HepG2 (cell line): ENCODE results near the gene PLEKHG2. TPM values are rescaled to one million over a fixed set of nuclear protein-coding genes. Genes with fewer than 3 reads are reported as not detected.

Experiments
- ATAC-seq: fragments of 200-7000 bp; cut with Tn5 transposase; 3 replicates; pipeline ENCODE4 v1.9.1; 2020; ENCODE audit warnings: mild to moderate bottlenecking, moderate library complexity
- BruUV-seq: library from RNA; stranded (reverse); fragments of 400-500 nt; replicated peaks from 2 replicates; lab custom pipeline; 2021; lab: Mats Ljungman, UMichigan
- CTCF ChIA-PET: fragments of 300-600 bp; formaldehyde crosslinking; extraction: SDS; loops from one replicate; lab custom pipeline; 2021; ENCODE audit warnings: low total read pairs, inconsistent platforms, low intra/inter-chr PET ratio; lab: Yijun Ruan, JAX
- POLR2A ChIA-PET: fragments of 350-600 bp; sonication (Branson Sonifier 250); formaldehyde crosslinking; loops from one replicate; lab custom pipeline; 2020; ENCODE audit warnings: antibody characterized with exemption, inconsistent platforms; lab: Yijun Ruan, JAX
- DNase-seq: peaks from one replicate; pipeline ENCODE4 v3.0.0-alpha.2; 2015; ENCODE audit warnings: low spot score
- FAIRE-seq: peaks from 3 replicates; lab custom pipeline; 2011; peaks lifted over from hg19 to GRCh38; lab: Jason Lieb, UNC
- H2AFZ ChIP-seq: one replicate; pipeline ENCODE4 v1.6.1; 2011; ENCODE audit warnings: low read length, inconsistent platforms
- H3K27ac ChIP-seq: fragments of 300-600 bp; 3 replicates; pipeline ENCODE4 v1.8.0; 2011; ENCODE audit warnings: mixed run types, mild to moderate bottlenecking, mixed read lengths, low read length, inconsistent platforms; ENCODE audit not compliant: insufficient read depth; ENCODE audit errors: extremely low read length
- H3K27me3 ChIP-seq, 2 experiments: fragments of 200-600 bp in 1 of 2; 2 replicates in 1 of 2; 3 replicates in 1 of 2; pipeline versions ENCODE4 v1.6.0 to v1.8.0; 2011; ENCODE audit warnings: low read length in 2 of 2, mild to moderate bottlenecking in 2 of 2, moderate library complexity in 2 of 2, inconsistent platforms in 1 of 2; ENCODE audit not compliant: insufficient read depth in 2 of 2, control insufficient read depth in 1 of 2
- H3K36me3 ChIP-seq, 2 experiments: fragments of 200-600 bp in 1 of 2; replicated peaks in 1 of 2; 2 replicates in 1 of 2; 3 replicates in 1 of 2; pipeline versions ENCODE4 v1.5.1 to v1.8.0; 2011; ENCODE audit warnings: low read length in 2 of 2, inconsistent platforms in 1 of 2; ENCODE audit not compliant: insufficient read depth in 2 of 2, control insufficient read depth in 1 of 2
- H3K4me1 ChIP-seq: 2 replicates; pipeline ENCODE4 v1.5.1; 2012; ENCODE audit warnings: low read length, inconsistent platforms; ENCODE audit not compliant: insufficient read depth
- H3K4me2 ChIP-seq: 2 replicates; pipeline ENCODE4 v1.6.0; 2011; ENCODE audit warnings: low read depth, low read length, inconsistent platforms
- H3K4me3 ChIP-seq, 3 experiments: fragments of 200-600 bp in 1 of 3; sonication (generic), shearing (Covaris generic) in 1 of 3; replicated peaks in 1 of 3; 2 replicates each; pipeline ENCODE4 v1.5.1; 2011 to 2016; ENCODE audit warnings: low read length in 3 of 3, inconsistent platforms in 2 of 3, low read depth in 2 of 3, mild to moderate bottlenecking in 2 of 3, control low read depth in 1 of 3, mixed read lengths in 1 of 3; ENCODE audit not compliant: insufficient read depth in 1 of 3
- H3K79me2 ChIP-seq: one replicate; pipeline ENCODE4 v1.6.1; 2011; ENCODE audit warnings: low read length, inconsistent platforms; ENCODE audit not compliant: insufficient read depth
- H3K9ac ChIP-seq: 2 replicates; pipeline ENCODE4 v1.6.0; 2011; ENCODE audit warnings: mild to moderate bottlenecking, low read depth, low read length, inconsistent platforms; ENCODE audit not compliant: insufficient read depth
- H3K9me3 ChIP-seq: 2 replicates; pipeline ENCODE4 v1.5.1; 2012; ENCODE audit warnings: mild to moderate bottlenecking, low read length
- H4K20me1 ChIP-seq: 2 replicates; pipeline ENCODE4 v1.6.0; 2011; ENCODE audit warnings: inconsistent platforms, mild to moderate bottlenecking, low read length, moderate library complexity; ENCODE audit not compliant: insufficient read depth
- ATF1 ChIP-seq: IDR thresholded peaks from 2 replicates; pipeline ENCODE4 v1.6.1; 2016; ENCODE audit warnings: mild to moderate bottlenecking, control low read depth
- ETS1 ChIP-seq: sonication (generic); formaldehyde crosslinking; IDR thresholded peaks from 2 replicates; pipeline ENCODE4 v1.4.0; 2020; ENCODE audit warnings: missing genetic modification reagents
- KDM1A ChIP-seq: IDR thresholded peaks from 2 replicates; pipeline ENCODE4 v1.6.1; 2016; ENCODE audit warnings: missing compliant biosample characterization
- KLF12 ChIP-seq: sonication (generic); formaldehyde crosslinking; IDR thresholded peaks from 2 replicates; pipeline ENCODE4 v1.4.0; 2020; ENCODE audit warnings: missing genetic modification reagents, borderline replicate concordance
- MED13 ChIP-seq: sonication (generic); formaldehyde crosslinking; IDR thresholded peaks from 2 replicates; pipeline ENCODE4 v1.5.0; 2020; ENCODE audit warnings: missing genetic modification reagents
- POGK ChIP-seq: sonication (generic); formaldehyde crosslinking; conservative IDR thresholded peaks from 2 replicates; pipeline ENCODE4 v1.8.0; 2022; ENCODE audit warnings: mild to moderate bottlenecking, moderate library complexity, missing genetic modification reagents
- SP2 ChIP-seq: sonication (generic); formaldehyde crosslinking; IDR thresholded peaks from 2 replicates; pipeline ENCODE4 v1.5.1; 2020; ENCODE audit warnings: mild to moderate bottlenecking, missing genetic modification reagents
- TBX2 ChIP-seq: sonication (generic); formaldehyde crosslinking; IDR thresholded peaks from 2 replicates; pipeline ENCODE4 v1.5.0; 2020; ENCODE audit warnings: missing genetic modification reagents, mild to moderate bottlenecking, borderline replicate concordance
- U2AF2 ChIP-seq: fragments of 200-400 bp; formaldehyde crosslinking; IDR thresholded peaks from 2 replicates; pipeline ENCODE4 v1.6.1; 2017; ENCODE audit warnings: low read depth, mild to moderate bottlenecking, low read length
- YEATS2 ChIP-seq: sonication (generic); formaldehyde crosslinking; IDR thresholded peaks from 2 replicates; pipeline ENCODE4 v1.4.0; 2020; ENCODE audit warnings: missing genetic modification reagents, borderline replicate concordance
- ZNF282 ChIP-seq: fragments of 450-650 bp; IDR thresholded peaks from 2 replicates; pipeline ENCODE4 v1.6.1; 2018; ENCODE audit not compliant: partially characterized antibody
- ZNF382 ChIP-seq: sonication (generic); formaldehyde crosslinking; IDR thresholded peaks from 2 replicates; pipeline ENCODE4 v1.5.0; 2020; ENCODE audit warnings: missing genetic modification reagents, mild to moderate bottlenecking, borderline replicate concordance
- ZNF503 ChIP-seq: sonication (generic); formaldehyde crosslinking; IDR thresholded peaks from 2 replicates; pipeline ENCODE4 v1.4.0; 2020; ENCODE audit warnings: missing genetic modification reagents
- ZNF576 ChIP-seq: sonication (generic); formaldehyde crosslinking; IDR thresholded peaks from 2 replicates; pipeline ENCODE4 v1.4.0; 2020; ENCODE audit warnings: mild to moderate bottlenecking, missing genetic modification reagents
- ZNF589 ChIP-seq: sonication (generic); formaldehyde crosslinking; conservative IDR thresholded peaks from 2 replicates; pipeline ENCODE4 v1.8.0; 2022; ENCODE audit warnings: mild to moderate bottlenecking, moderate library complexity, missing genetic modification reagents
- ZNF841 ChIP-seq: sonication (generic); formaldehyde crosslinking; IDR thresholded peaks from 2 replicates; pipeline ENCODE4 v1.8.1; 2023; ENCODE audit warnings: missing genetic modification reagents, borderline replicate concordance
- WGBS: methylation state at CpG from one replicate; pipeline ENCODE4 v1.1.6; 2017; ENCODE audit warnings: low lambda C conversion rate; 5-methylcytosine and 5-hydroxymethylcytosine counted together
- in situ Hi-C: cut with HindIII; loops from 2 replicates; pipeline ENCODE4 v1.10.0; 2017; ENCODE audit warnings: low pct_unique_long_range_greater_than_20kb; ENCODE audit not compliant: extremely low pct_ligation_motif_present
- intact Hi-C: fragments of 100-400 bp; cut with micrococcal nuclease; formaldehyde crosslinking; loops from one replicate; pipeline ENCODE4 v1.10.0; 2022; ENCODE audit not compliant: unreplicated experiment
- polyA plus RNA-seq, 8 experiments: library from polyadenylated mRNA; depleted of rRNA in 3 of 8; stranded (reverse) in 7 of 8; unstranded in 1 of 8; fragments of >200 nt; fragmentation: Illumina TruSeq in 4 of 8; extraction: Trizol in 4 of 8; gene quantifications; 2 replicates each; pipeline versions ENCODE4 v1.2.1 to v1.2.3, GENCODE V29; 2011 to 2016; ENCODE audit warnings: low read depth in 4 of 8, missing spikeins in 1 of 8, mixed read lengths in 1 of 8; ENCODE audit not compliant: insufficient read depth in 1 of 8
- total RNA-seq, 5 experiments: library from RNA; depleted of rRNA; stranded (reverse); fragments of >200 nt; fragmentation: Illumina TruSeq; extraction: Trizol; gene quantifications; 2 replicates each; pipeline ENCODE4 v1.2.3, GENCODE V29; 2016; ENCODE audit warnings: low read depth in 1 of 5
- TF ChIP-seq, protein P1 (sequence below): sonication (generic); formaldehyde crosslinking; conservative IDR thresholded peaks from 2 replicates; pipeline ENCODE4 v1.8.0; 2022; ENCODE audit warnings: low read depth, missing genetic modification reagents

PLEKHG2 gene
- total and polyA plus RNA-seq, 2 of the 13 experiments (the other 11 are each of a cell fraction or from before 2014, with no cell fraction given) = 3.6 to 6.8 TPM

- TF ChIP-seq ZNF576 (no peak), SP2 (CRISPR knock-in tag) (no peak), ZNF589 (CRISPR knock-in tag) (no peak), ETS1 (CRISPR knock-in tag) (no peak), ZNF841 (no peak)
Observed at GRCh38 chr19:39465956-39466747, 53.7 kb downstream of the PLEKHG2 start (continued).

GRCh38 chr19:39467941-39468340 is 55.5 kb downstream of the PLEKHG2 start:
- no peak overlapping the region for H3K9ac ChIP-seq
- FAIRE-seq (no peak), ATAC-seq (no peak), DNase-seq (no peak)
- no peak overlapping the region for H3K4me3 ChIP-seq
- no peaks in the 10 kb centered on the region for H3K9me3 ChIP-seq
- H3K4me2 ChIP-seq = no peak overlapping the region
- in situ Hi-C loops = no loop called here
- no peaks in the 10 kb centered on the region for H3K4me1 ChIP-seq
- H4K20me1 ChIP-seq = no peaks in the 10 kb centered on the region
- H3K27ac ChIP-seq = no peak overlapping the region
- H3K36me3 ChIP-seq = peaks cover 56 to 91% of the 10 kb centered on the region in 2 experiments
- no peaks in the 10 kb centered on the region for H3K79me2 ChIP-seq
- ChIA-PET CTCF (no interaction called here), POLR2A (no interaction called here)
- H3K27me3 ChIP-seq = no peaks in the 10 kb centered on the region
- no peak overlapping the region for H2AFZ ChIP-seq
- 100% methylated on average over 2 of the region's 7 CpGs for WGBS
- no TSS peak for BruUV-seq
- intact Hi-C loops = no loop called here
- TF ChIP-seq U2AF2 = no peak
- TF ChIP-seq KDM1A (CRISPR knock-in tag) = no peak
- no peak for TF ChIP-seq POGK (CRISPR knock-in tag)
- TF ChIP-seq, protein P1, sequence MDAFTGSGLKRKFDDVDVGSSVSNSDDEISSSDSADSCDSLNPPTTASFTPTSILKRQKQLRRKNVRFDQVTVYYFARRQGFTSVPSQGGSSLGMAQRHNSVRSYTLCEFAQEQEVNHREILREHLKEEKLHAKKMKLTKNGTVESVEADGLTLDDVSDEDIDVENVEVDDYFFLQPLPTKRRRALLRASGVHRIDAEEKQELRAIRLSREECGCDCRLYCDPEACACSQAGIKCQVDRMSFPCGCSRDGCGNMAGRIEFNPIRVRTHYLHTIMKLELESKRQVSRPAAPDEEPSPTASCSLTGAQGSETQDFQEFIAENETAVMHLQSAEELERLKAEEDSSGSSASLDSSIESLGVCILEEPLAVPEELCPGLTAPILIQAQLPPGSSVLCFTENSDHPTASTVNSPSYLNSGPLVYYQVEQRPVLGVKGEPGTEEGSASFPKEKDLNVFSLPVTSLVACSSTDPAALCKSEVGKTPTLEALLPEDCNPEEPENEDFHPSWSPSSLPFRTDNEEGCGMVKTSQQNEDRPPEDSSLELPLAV (CRISPR knock-in tag) = no peak
- TF ChIP-seq ZNF503 (CRISPR knock-in tag) = no peak
- TF ChIP-seq ZNF282 = no peak
- TF ChIP-seq ZNF382 = no peak
- TF ChIP-seq MED13 (CRISPR knock-in tag) = no peak
- TF ChIP-seq KLF12 (CRISPR knock-in tag) = no peak
- TF ChIP-seq ATF1 (CRISPR knock-in tag) = no peak
- TF ChIP-seq YEATS2 (CRISPR knock-in tag) = no peak
- no peak for TF ChIP-seq TBX2
